PC-9 (cell line): Measurements from ENCODE around the gene DCAF7.

Source experiments
- EZH2 ChIP-seq: fragments of 200-600 bp; sonication (generic); IDR thresholded peaks from 2 replicates; pipeline ENCODE4 v1.8.0; 2017; ENCODE audit warnings: antibody characterized with exemption, low read depth
- TF ChIP-seq, protein P1 (sequence below): fragments of 200-600 bp; sonication (generic); conservative IDR thresholded peaks from 2 replicates; pipeline ENCODE4 v1.6.1; 2017; ENCODE audit warnings: mixed run types, antibody characterized with exemption, mild to moderate bottlenecking, moderate library complexity

DNA sequence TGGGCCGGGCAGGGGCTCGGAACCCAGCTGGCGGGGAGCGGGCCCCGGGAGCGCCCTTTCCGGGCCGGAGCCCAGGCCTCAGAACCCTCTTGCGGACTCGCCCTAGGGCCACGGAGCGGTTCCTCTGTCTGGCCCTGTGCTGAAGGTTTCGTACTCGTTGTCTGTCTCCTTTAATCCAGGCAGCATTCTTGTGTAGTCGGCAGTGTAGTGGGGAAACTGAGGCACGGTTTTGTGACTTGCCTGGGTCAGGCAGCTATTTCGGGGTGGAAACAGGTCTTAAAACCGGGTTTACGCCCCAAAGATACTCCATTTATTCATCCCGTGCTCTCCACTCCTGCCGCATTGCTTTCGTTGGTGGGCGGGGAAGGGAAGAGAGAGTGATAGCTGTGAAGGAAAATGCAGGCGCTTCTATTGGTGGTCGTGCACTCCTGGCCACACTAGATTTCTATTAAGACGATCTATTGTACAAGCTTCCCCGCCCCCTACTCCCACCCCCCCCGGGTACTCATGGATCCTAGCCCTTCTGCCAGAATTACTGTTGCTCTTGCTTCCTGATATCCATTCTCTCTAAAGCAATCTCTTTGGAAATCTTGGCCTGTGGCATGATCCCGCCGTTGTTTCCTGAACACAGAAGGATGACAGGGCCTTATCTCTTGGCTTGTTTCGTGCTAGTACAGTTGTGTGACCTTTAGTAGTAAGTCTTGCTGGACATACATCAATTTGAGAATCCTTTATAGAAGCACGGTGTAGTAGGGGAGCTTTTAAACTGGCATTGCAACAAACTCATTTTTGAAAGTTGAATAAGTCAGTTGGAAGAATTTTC lies 751 bp downstream of the DCAF7 start:
- TF ChIP-seq, protein P1, sequence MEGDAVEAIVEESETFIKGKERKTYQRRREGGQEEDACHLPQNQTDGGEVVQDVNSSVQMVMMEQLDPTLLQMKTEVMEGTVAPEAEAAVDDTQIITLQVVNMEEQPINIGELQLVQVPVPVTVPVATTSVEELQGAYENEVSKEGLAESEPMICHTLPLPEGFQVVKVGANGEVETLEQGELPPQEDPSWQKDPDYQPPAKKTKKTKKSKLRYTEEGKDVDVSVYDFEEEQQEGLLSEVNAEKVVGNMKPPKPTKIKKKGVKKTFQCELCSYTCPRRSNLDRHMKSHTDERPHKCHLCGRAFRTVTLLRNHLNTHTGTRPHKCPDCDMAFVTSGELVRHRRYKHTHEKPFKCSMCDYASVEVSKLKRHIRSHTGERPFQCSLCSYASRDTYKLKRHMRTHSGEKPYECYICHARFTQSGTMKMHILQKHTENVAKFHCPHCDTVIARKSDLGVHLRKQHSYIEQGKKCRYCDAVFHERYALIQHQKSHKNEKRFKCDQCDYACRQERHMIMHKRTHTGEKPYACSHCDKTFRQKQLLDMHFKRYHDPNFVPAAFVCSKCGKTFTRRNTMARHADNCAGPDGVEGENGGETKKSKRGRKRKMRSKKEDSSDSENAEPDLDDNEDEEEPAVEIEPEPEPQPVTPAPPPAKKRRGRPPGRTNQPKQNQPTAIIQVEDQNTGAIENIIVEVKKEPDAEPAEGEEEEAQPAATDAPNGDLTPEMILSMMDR: no peak
- no peak for TF ChIP-seq EZH2
